Non-pigmented ciliary epithelial cell (primary cell): Measurements from ENCODE around the gene ARIH1.
"Not testable (repeated sequence)": the region's sequence is repeated elsewhere in the genome, so short reads cannot be mapped to it uniquely, and the experiment has no call there.

Source experiments
- DNase-seq: peaks from one replicate; pipeline ENCODE4 v3.0.0-alpha.2; 2010; ENCODE audit warnings: low read depth

The ARIH1 gene

DNA sequence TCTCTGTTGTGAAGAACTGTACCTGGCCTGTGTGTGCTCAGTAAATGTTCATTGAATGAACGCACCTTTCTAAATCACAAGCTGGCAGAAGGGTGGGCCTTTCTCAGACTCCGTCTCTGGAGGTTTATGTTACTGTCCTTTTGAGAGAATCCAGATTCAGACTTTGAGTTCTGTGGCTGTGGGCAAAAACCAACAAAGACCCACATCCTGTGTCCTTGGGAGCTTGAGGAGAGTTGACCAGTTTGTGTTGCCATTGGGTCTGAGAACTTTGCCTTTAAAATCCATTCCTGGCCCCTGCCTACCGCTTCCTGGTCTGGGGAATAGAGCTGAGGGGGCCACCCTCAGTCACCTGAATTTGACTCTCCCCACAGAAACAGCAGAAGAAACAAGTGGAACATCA lies 134.0 kb downstream of the ARIH1 start:
- not testable (repeated sequence) for DNase-seq

DNA sequence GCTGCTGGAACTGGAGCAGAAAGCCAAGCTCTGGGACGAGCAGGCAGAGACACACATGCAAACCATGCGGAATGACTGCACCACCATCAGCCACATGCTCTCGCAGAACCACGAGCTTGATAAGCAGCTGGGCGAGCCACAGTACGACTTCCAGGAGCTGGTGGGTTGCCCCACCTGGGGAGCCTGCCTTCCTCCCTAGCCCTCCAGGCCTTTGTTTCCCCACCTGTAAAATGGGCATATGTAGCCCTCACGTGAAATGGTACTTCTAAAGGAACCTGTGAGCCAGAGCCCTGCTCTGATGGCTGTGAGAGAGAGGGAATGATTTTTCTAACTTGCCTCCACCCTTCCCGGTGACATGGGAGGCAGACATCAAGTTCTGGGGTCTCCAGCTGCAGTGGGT lies 135.7 kb downstream of the ARIH1 start:
- no peak for DNase-seq

DNA sequence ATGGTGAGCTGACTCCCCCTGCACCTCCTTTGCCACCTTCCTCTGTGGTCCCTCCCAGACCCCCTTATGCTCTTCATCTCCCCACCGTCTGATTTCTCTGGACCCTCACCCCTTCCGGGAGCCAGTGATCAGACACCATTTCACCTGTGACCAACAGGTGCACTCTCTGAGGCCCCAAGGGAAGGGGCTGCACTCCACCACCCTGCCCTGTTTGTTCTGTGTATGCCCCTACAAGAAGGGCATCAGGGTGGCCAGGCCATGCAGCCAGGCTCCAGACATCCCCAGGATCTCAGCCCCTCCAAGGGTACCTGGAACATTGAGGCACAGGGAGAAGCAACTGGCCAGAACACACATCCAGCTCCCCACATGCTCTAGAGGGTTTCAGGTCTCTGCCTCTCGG lies 138.2 kb downstream of the ARIH1 start:
- not testable (repeated sequence) for DNase-seq

DNA sequence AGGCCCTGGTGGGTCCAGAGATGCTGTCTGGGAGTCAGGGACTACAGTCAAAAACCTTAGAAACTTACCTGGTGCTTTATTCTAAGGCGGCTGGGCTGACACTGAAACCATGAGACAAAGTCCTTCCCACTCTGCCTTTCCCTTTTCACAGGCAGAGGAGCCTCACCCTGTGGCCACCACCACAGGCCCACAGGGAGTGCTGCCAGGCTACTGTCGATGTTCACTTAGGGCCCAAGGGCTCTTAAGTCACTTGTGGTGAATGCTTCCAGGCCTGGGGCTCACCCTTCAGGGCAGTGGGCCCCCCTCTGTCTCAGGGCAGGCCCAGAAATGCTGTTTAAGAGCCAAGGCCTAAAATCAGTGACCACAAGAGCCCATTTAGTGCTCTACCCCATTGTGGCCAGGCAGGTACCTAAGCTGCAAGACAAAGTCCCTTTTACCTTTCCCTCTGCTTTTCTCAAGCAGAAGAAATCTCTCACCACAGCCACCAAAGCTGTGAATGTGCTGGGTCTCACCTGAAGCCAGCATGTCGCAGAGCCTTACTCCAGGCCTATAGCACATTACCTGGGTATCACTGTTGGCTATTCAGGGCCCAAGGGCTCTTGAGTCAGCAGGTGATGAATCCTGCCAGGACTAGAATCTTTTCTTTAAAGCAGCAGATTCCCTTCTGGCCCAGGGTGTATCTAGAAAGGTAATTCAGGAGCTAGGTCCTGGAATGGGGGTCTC lies 140.8 kb downstream of the ARIH1 start:
- no peak for DNase-seq

DNA sequence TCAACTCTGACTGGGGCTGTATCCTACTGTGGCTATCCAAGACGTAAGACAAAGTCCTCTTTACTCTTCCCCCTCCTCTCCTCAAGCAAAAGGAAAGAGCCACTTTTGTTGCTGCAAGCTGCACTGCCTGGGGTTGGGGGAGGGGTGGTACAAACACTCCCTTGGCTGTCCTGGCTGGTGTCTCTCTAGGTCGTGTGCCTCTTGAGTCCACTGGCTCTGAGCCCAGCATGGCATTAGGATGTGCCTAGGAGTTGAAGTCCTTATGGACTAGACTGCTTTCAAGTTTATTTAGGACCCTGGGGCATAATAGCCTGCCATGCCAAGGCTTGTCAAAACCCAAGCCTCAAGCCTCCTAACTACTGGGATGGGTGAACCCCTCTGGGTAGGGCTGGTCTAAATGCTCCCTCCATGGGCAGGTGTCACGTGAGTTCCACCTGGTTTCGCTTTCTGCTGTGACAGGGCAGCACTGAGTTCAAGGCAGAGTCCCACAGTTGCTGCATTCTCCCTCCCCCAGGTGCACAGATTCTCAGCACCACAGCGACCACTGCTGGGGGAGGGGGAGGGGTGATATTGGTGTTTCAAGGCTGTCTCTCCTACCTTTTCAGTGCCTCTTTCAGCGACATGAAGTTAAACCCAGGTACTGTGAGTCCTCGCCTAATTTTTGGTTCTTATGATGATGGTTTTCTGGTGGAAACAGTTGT lies 141.6 kb downstream of the ARIH1 start:
- DNase-seq, result not testable (repeated sequence)

DNA sequence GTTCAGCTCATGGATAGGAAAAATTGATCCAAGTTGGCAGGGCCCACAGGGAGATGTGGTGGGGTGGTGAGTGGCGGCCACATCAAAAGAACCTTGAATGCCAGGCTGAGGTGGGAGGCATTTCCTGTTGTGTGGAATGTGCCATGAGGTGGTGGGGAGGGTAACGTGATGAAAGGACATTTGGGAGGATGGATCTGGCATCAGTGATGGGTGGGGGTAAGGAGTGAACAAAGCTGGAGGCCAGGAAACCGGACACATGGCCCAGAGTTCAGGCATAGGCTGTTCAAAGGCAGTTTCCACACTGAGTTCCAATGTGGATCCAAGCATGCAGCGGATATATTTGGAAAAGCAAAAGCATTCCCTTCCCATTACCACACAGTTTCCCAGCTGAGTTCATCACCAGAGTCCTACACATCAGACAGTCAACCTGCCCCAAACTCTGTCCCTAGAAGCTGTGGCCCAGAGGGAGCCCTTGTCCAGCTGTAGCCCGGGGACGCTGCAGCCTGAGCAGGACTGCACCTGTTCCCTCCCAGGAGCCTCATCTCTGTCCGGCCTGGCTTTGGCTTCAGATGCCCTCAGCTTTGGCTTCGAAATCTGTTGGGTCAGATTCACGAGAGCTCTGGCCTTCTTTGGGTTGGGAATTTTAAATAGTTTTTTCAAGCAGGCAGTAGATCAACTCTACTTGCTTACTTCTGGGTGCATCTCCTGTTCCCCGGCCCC lies 142.5 kb downstream of the ARIH1 start:
- no peak for DNase-seq

DNA sequence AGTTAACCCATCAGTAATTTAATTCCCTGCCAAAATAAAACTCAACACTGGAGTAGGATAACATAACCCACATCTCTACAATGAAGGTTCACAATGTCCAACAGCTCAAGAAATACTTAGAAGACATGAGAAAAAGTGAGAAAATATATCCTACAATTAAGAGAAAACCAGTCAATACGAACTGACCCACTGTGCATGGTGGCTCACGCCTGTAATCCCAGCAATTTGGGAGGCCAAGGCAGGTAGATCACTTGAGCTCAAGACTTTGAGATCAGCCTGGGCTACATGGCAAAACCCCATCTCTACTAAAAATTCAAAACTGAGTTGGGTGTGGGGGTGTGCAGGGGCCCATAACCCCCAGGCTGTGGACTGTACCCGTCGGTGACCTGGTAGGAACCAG lies 149.7 kb downstream of the ARIH1 start:
- not testable (repeated sequence) for DNase-seq

DNA sequence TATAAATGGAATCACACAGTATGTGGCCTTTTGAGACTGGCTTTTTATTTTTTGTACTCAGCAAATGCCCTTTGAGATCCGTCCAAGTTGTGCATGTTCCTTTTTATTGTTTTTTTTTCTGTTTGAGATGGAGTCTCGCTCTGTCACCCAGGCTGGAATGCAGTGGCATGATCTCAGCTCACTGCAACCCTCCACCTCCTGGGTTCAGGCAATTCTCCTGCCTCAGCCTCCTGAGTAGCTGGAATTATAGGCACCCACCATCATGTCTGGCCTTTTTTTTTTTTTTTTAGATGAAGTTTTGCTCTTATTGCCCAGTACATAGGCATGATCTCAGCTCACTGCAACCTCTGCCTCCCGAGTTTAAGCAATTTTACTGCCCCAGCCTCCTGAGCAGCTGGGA lies 152.0 kb downstream of the ARIH1 start:
- not testable (repeated sequence) for DNase-seq

DNA sequence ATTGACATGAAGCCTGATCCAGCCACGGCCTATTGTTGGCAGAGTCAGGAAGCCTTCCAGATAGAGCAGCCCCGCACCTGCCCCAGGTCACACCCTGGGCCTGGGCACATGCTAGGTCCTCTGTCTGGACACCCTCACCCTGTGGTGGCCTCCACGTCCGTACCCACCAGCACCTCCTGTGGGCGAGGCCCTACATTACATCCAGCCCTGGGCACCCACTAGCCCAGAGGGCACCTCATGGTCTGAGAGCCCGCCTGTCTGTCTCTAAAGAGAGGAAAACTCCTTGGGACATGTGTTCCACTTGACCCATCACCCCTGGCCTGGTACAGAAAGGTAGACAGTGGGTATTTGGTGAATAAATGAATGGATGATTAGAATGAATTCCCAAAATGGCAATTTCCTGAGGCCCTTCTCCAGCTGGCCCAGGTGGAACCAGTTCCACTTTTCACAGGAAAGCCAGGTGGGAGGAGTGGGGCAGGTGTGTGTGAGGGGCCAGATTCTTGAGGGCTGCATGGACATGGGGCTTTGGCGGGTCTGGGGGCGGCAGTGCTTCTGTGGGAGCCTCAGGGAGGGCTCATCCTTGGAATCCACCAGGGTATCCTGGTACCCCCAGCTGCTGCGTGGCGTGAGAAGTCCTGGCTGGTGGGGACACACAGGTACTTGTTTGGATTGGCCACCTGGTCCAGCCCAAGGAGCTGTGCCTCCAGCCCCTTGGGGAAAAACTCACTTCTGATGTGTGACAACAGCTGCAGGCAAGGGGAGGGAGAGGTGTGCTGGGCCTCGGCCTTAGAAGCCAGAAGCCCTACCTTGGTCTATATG lies 154.3 kb downstream of the ARIH1 start:
- DNase-seq, result not testable (repeated sequence)

DNA sequence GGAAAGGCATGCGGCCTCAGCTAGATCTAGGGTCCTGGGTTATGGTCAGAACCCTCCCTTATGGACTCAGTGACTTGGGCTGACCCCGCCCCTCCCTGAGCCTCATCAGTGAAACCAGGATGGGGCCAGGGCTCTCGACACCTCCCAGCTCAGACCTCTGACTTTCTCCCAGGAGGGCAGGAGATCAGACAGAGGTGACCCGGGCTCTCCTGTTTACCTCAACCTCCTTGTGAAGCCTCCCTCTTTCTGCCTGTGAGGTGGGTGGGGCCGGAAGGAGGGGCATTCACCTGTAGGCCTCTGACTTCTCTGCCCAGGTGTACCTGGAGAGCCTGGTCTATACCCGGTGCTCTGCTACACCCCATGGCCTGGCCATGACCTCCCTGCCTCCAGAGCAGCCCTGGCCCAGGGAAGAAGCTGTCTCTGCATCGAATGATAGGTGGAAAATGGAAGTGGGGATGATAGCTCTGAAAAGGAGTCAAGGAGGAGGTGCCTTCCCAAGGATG lies 155.0 kb downstream of the ARIH1 start:
- DNase-seq, result not testable (repeated sequence)

DNA sequence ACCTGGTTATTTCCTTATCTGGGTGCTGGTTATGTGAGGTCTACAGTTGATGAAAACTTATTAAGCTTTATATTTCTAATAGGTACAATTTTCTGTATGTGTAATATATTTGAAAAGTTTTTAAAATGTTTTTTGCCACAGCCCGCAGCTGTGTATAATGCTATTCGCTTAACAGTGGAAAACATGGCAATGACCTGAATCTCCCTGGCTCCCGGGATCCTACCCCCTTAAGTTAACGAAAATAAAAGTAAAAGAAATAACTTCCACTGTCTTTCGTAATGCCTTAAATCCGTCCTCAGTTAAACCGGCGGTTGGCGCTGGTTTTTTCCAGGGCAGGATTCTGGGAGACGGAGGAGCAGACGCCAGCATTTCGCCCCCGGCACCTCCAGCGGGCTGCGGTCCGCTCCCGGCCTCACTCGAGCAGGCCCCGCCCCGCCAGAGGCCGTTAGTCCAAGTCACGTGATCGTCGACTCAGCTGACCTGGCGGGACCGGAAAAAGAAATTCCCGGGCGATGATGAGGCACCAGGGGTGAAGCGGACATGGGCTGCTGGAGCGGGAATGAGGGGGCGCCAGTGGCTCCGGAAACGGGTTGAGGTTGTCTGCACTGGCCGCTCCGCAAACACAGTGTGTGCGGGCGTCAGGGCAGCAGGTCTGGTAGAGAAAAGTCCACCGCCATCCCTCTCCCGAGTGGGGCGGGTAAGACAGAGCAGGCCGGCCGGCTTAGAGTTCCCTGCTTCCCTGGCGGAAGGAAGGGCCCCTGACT lies 162.6 kb downstream of the ARIH1 start:
- peak; percentile 4 for DNase-seq

DNA sequence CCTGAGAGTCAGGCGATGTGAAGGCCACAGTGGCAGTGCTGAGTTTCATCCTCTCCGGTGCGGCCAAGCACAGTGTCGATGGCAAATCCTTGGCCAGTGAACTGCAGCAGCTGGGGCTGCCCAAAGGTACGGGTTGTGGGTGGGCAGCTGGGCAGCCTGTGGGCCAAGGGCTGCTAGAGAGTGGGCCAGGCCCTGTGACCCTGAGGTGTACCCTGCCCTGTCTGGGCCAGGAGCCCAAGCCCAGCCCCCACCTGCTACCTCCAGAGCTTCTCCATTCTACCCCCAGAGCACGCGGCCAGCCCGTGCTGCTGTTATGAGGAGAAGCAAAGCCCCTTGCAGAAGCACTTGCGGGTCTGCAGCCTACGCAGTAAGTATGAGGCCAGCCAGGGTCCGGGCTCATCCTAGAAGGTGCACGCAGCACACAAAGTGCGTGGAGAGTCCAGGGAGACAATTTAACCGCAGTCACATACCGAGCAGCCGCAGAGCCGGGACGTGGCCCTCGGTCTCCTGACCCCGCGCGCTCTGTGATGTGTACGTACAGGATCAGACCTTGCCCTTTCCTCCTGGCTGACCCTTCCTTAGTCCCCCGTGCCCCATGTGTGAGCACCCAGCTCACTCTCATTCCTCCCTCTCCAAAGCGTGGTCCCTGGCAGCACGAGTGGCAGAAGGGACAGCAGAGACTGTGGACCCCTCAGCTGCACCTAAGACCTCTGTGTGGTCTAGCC lies 165.8 kb downstream of the ARIH1 start:
- DNase-seq, result not testable (repeated sequence)

DNA sequence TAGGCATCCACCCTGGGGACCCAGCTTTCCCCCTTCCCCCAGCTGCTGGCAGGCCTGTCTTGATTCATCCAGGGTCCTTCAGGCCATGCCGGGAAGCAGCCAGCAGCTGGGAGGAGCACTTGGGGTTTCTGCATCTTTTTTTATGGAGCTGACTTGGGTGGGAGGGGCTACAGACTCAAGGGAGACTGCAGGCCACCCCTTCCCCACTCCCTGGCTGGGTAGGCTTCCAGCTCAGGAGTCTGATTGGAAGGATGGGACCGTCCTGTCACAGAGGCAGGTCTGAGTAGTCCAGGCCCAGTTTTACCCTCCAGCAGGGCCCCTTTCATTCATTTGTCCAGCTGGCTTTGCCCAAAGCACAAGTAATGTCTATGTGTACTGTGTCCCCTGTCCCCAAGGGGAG lies 168.1 kb downstream of the ARIH1 start:
- not testable (repeated sequence) for DNase-seq

DNA sequence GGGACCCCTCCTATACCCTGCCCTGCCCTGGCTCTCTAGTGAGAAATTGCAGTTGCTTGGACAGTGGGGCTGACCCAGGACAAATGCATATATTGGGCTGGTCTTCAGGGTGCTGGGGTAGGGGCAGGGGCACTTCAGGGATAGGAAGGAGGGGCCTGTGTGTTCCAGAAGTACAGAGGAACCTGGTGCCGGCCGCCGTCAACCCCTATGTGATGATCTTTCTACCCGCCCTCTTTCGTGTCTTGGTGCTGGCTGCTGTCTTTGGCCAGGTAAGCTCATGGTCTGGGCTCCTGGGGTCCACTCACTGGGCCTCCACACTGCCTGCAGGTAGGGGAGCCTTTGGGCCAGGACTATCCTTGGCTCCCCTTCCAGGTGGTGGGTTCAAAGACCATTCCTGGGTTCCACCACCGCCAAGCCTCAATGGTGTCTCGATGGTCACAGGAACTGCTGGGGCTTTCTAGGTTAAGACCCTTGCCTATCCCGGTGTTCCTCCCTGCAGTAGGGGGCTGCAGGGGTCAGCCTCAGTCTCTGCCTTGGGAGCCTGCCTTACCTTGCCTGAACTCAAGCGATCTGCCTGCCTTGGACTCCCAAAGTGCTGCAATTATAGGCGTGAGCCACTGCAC lies 174.6 kb downstream of the ARIH1 start:
- not testable (repeated sequence) for DNase-seq
